Hippocampal formation (tissue), 2 donors: ENCODE measurements around the gene HTR2A.

Source experiments
- DNase-seq, 2 donors: peaks; one replicate each; lab custom pipeline; 2025; lab: John Stamatoyannopoulos, UW

The HTR2A gene

GRCh38 chr13:46868091-46868490 is 28.8 kb downstream of the HTR2A start:
- DNase-seq: no peak

- no peak for DNase-seq
These were observed 30.7 kb downstream of the HTR2A start for GRCh38 chr13:46866150-46866549.

- no peak for DNase-seq
These were observed 31.9 kb downstream of the HTR2A start for GRCh38 chr13:46864941-46865340.

- no peak for DNase-seq
These were observed 34.9 kb downstream of the HTR2A start for GRCh38 chr13:46861959-46862358.

- no peak for DNase-seq
These were observed 36.1 kb downstream of the HTR2A start for GRCh38 chr13:46860722-46861121.

- DNase-seq: no peak
These were observed 38.1 kb downstream of the HTR2A start for GRCh38 chr13:46858776-46859175.

- no peak for DNase-seq
These were observed 38.7 kb downstream of the HTR2A start for GRCh38 chr13:46858163-46858562.

- DNase-seq: no peak
These were observed 41.2 kb downstream of the HTR2A start for GRCh38 chr13:46855664-46856063.

- no peak for DNase-seq
These were observed 41.7 kb downstream of the HTR2A start for GRCh38 chr13:46855166-46855565.

GRCh38 chr13:46852168-46852567 is 44.7 kb downstream of the HTR2A start:
- DNase-seq: no peak

- DNase-seq: no peak
These were observed 46.6 kb downstream of the HTR2A start for GRCh38 chr13:46850214-46850613.

GRCh38 chr13:46846726-46847125 is 50.1 kb downstream of the HTR2A start:
- DNase-seq: no peak

- no peak for DNase-seq
These were observed 51.7 kb downstream of the HTR2A start for GRCh38 chr13:46845146-46845545.

GRCh38 chr13:46844431-46844830 is 52.4 kb downstream of the HTR2A start:
- DNase-seq: no peak

- DNase-seq: no peak
These were observed 57.5 kb downstream of the HTR2A start for GRCh38 chr13:46839399-46839798.

GRCh38 chr13:46834657-46835056 is 62.2 kb downstream of the HTR2A start:
- no peak for DNase-seq

GRCh38 chr13:46831588-46832194 is 65.2 kb downstream of the HTR2A start:
- DNase-seq: peak in 1 of 2 donors; percentile 63

- DNase-seq: no peak
These were observed 66.3 kb downstream of the HTR2A start for GRCh38 chr13:46830405-46831005.

GRCh38 chr13:46822551-46822950 is 74.3 kb downstream of the HTR2A start:
- no peak for DNase-seq

GRCh38 chr13:46817838-46818476 is 78.9 kb downstream of the HTR2A start:
- DNase-seq: no peak

GRCh38 chr13:46817095-46817494 is 79.8 kb downstream of the HTR2A start:
- DNase-seq: no peak

- DNase-seq: no peak
These were observed 80.5 kb downstream of the HTR2A start for GRCh38 chr13:46816371-46816770.

GRCh38 chr13:46812301-46812797 is 84.5 kb downstream of the HTR2A start:
- no peak for DNase-seq
